ENCODE results near the gene ISY1. TPM values are rescaled to one million over a fixed set of nuclear protein-coding genes. Genes with fewer than 3 reads are reported as not detected.

Gene ISY1
- total RNA-seq, 2 experiments from 2014 or later, result 28.2 to 28.5 TPM

GRCh38 chr3:129085818-129086217 is 75.0 kb downstream of the ISY1 start:
- ATAC-seq (ENCODE audit: poor library complexity), result no peak
- H3K9me3 Mint-ChIP-seq, result no peaks in the 10 kb centered on the region
- no peak for TF ChIP-seq CTCF (IDR thresholded peaks at IDR 0.05)
- H3K27ac ChIP-seq (ENCODE audit: low read depth in 1 of 2, low read length in 2 of 2), result no peak overlapping the region
- H3K4me3 Mint-ChIP-seq, result no peak overlapping the region
- intact Hi-C loops (cut with DNase I, micrococcal nuclease), result no loop called here
- H3K27me3 Mint-ChIP-seq, result no peaks in the 10 kb centered on the region
- peak overlapping the region; percentile 69 for H3K27ac Mint-ChIP-seq
- CTCF ChIA-PET, result no interaction called here
- no peaks in the 10 kb centered on the region for H3K36me3 Mint-ChIP-seq (ENCODE audit: low read depth)
- no peaks in the 10 kb centered on the region for H3K9me3 ChIP-seq (ENCODE audit: control insufficient read depth in 1 of 2, insufficient read depth in 1 of 2, low read length in 2 of 2)
- DNase-seq, result no peak
- H3K4me1 ChIP-seq (ENCODE audit: insufficient read depth, low read length), result peaks cover 4% of the 10 kb centered on the region
- H3K4me1 Mint-ChIP-seq (ENCODE audit: low read depth), result peaks cover 23% of the 10 kb centered on the region
- no peaks in the 10 kb centered on the region for H3K27me3 ChIP-seq (ENCODE audit: control insufficient read depth in 1 of 2, insufficient read depth in 2 of 2, low read length in 2 of 2)
- no peak overlapping the region for H3K4me3 ChIP-seq (ENCODE audit: low read length)
- H3K36me3 ChIP-seq (ENCODE audit: insufficient read depth, low read length), result no peaks in the 10 kb centered on the region
- POLR2A ChIA-PET, result interaction anchor here (1.0 to 2.7 kb wide), 2 partner anchors 34 to 116 kb away, joined by 3 to 25 read pairs; partner anchors contain the start of gene RAB43

- Histone ChIP-seq H3K36me3 (ENCODE audit: insufficient read depth, low read length) (no peaks in the 10 kb centered on the region), H3K27ac (ENCODE audit: low read depth in 1 of 2, low read length in 2 of 2) (no peak overlapping the region), H3K4me1 (ENCODE audit: insufficient read depth, low read length) (peaks cover 4% of the 10 kb centered on the region), H3K27me3 (ENCODE audit: control insufficient read depth in 1 of 2, insufficient read depth in 2 of 2, low read length in 2 of 2) (no peaks in the 10 kb centered on the region), H3K4me3 (ENCODE audit: low read length) (no peak overlapping the region), H3K9me3 (ENCODE audit: control insufficient read depth in 1 of 2, insufficient read depth in 1 of 2, low read length in 2 of 2) (no peaks in the 10 kb centered on the region)
- ATAC-seq (ENCODE audit: poor library complexity) (no peak), DNase-seq (no peak)
- intact Hi-C loops (cut with DNase I, micrococcal nuclease), result no loop called here
- peaks cover 23% of the 10 kb centered on the region for H3K4me1 Mint-ChIP-seq (ENCODE audit: low read depth)
- ChIA-PET CTCF (no interaction called here), POLR2A (interaction anchor here (1.0 to 2.7 kb wide), 3 partner anchors 15 to 115 kb away, joined by 3 to 25 read pairs (median 3); partner anchors contain the start of gene RAB43)
- H3K9me3 Mint-ChIP-seq, result no peaks in the 10 kb centered on the region
- no peak for TF ChIP-seq CTCF (IDR thresholded peaks at IDR 0.05)
- no peak overlapping the region for H3K4me3 Mint-ChIP-seq
- H3K36me3 Mint-ChIP-seq (ENCODE audit: low read depth), result no peaks in the 10 kb centered on the region
- H3K27ac Mint-ChIP-seq, result peak overlapping the region; percentile 69
- no peaks in the 10 kb centered on the region for H3K27me3 Mint-ChIP-seq
Measured at GRCh38 chr3:129085165-129085715, 75.6 kb downstream of the ISY1 start.

GRCh38 chr3:129084501-129084900 is 76.4 kb downstream of the ISY1 start:
- H3K4me1 ChIP-seq (ENCODE audit: insufficient read depth, low read length), result peaks cover 4% of the 10 kb centered on the region
- intact Hi-C loops (cut with DNase I, micrococcal nuclease), result loop anchor here (5.0 kb wide), 2 partner anchors 33 to 112 kb away; no protein-coding TSS in a partner anchor
- Mint-ChIP-seq H3K4me3 (no peak overlapping the region), H3K36me3 (ENCODE audit: low read depth) (no peaks in the 10 kb centered on the region), H3K27ac (no peak overlapping the region), H3K9me3 (no peaks in the 10 kb centered on the region), H3K27me3 (no peaks in the 10 kb centered on the region), H3K4me1 (ENCODE audit: low read depth) (peaks cover 23% of the 10 kb centered on the region)
- ATAC-seq (ENCODE audit: poor library complexity) (no peak), DNase-seq (no peak)
- H3K27me3 ChIP-seq (ENCODE audit: control insufficient read depth in 1 of 2, insufficient read depth in 2 of 2, low read length in 2 of 2), result no peaks in the 10 kb centered on the region
- ChIA-PET CTCF (no interaction called here), POLR2A (interaction anchor here (1.1 to 2.7 kb wide), 2 partner anchors 15 to 36 kb away, joined by 3 to 25 read pairs; partner anchors contain the start of gene RAB43)
- no peaks in the 10 kb centered on the region for H3K9me3 ChIP-seq (ENCODE audit: control insufficient read depth in 1 of 2, insufficient read depth in 1 of 2, low read length in 2 of 2)
- no peak overlapping the region for H3K27ac ChIP-seq (ENCODE audit: low read depth in 1 of 2, low read length in 2 of 2)
- no peak overlapping the region for H3K4me3 ChIP-seq (ENCODE audit: low read length)
- TF ChIP-seq CTCF (IDR thresholded peaks at IDR 0.05), result no peak
- H3K36me3 ChIP-seq (ENCODE audit: insufficient read depth, low read length), result no peaks in the 10 kb centered on the region
